HepG2 (cell line): Measurements from ENCODE around the gene WDR7. TPM values are rescaled to one million over a fixed set of nuclear protein-coding genes. Genes with fewer than 3 reads are reported as not detected.

Experiments
- CEBPG ChIP-seq: IDR thresholded peaks from 2 replicates; pipeline ENCODE4 v1.6.1; 2016
- MIER3 ChIP-seq: IDR thresholded peaks from 2 replicates; pipeline ENCODE4 v1.6.1; 2016; ENCODE audit warnings: missing compliant biosample characterization, borderline replicate concordance
- NR3C1 ChIP-seq: sonication (generic); formaldehyde crosslinking; IDR thresholded peaks from 2 replicates; pipeline ENCODE4 v1.4.0; 2020; ENCODE audit warnings: missing genetic modification reagents
- ZNF337 ChIP-seq: sonication (generic); formaldehyde crosslinking; IDR thresholded peaks from 2 replicates; pipeline ENCODE4 v1.5.1; 2020; ENCODE audit warnings: missing genetic modification reagents, low read depth, mild to moderate bottlenecking, borderline replicate concordance
- ZNF724P ChIP-seq: sonication (generic); formaldehyde crosslinking; IDR thresholded peaks from 2 replicates; pipeline ENCODE4 v1.8.0; 2022; ENCODE audit warnings: missing genetic modification reagents, borderline replicate concordance
- polyA plus RNA-seq, 8 experiments: library from polyadenylated mRNA; depleted of rRNA in 3 of 8; stranded (reverse) in 7 of 8; unstranded in 1 of 8; fragments of >200 nt; fragmentation: Illumina TruSeq in 4 of 8; extraction: Trizol in 4 of 8; gene quantifications; 2 replicates each; pipeline versions ENCODE4 v1.2.1 to v1.2.3, GENCODE V29; 2011 to 2016; ENCODE audit warnings: low read depth in 4 of 8, missing spikeins in 1 of 8, mixed read lengths in 1 of 8; ENCODE audit not compliant: insufficient read depth in 1 of 8
- total RNA-seq, 5 experiments: library from RNA; depleted of rRNA; stranded (reverse); fragments of >200 nt; fragmentation: Illumina TruSeq; extraction: Trizol; gene quantifications; 2 replicates each; pipeline ENCODE4 v1.2.3, GENCODE V29; 2016; ENCODE audit warnings: low read depth in 1 of 5
- TF ChIP-seq, protein P1 (sequence below), 2 experiments: sonication (generic) in 1 of 2; formaldehyde crosslinking in 1 of 2; IDR thresholded peaks; 2 replicates each; pipeline versions ENCODE4 v1.4.0 to v1.6.1; 2016 to 2020; ENCODE audit warnings: borderline replicate concordance in 1 of 2, low read depth in 1 of 2, mild to moderate bottlenecking in 1 of 2, missing genetic modification reagents in 1 of 2
- TF ChIP-seq, protein P2 (sequence below): sonication (generic); formaldehyde crosslinking; IDR thresholded peaks from 2 replicates; pipeline ENCODE4 v1.5.0; 2020; ENCODE audit warnings: missing genetic modification reagents, mild to moderate bottlenecking, borderline replicate concordance
- TF ChIP-seq, protein P3 (sequence below): fragments of 450-650 bp; IDR thresholded peaks from 2 replicates; pipeline ENCODE4 v1.6.1; 2017; ENCODE audit warnings: mild to moderate bottlenecking

The WDR7 gene
- total and polyA plus RNA-seq, 2 of the 13 experiments (the other 11 are each of a cell fraction or from before 2014, with no cell fraction given): 2.0 to 7.8 TPM

DNA sequence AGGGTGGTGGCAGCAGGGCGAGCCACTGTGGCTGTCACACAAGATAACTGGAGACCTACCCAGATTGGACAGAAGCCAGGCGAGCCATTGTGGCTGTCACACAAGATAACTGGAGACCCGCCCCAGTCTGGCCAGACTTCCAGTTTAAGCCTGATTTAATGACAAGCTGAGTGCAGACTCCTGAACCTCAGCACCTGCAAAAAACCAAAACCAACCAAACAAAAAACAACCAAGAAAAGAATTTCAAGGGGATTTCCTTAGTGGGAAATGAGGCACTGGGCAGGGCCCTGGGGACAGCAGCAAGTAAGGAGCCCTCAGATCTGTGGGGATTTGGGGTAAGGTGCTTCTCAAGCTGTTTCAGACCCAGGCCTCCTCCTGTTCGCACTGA is 400.5 kb downstream of the WDR7 start (continued):
- TF ChIP-seq, protein P1, sequence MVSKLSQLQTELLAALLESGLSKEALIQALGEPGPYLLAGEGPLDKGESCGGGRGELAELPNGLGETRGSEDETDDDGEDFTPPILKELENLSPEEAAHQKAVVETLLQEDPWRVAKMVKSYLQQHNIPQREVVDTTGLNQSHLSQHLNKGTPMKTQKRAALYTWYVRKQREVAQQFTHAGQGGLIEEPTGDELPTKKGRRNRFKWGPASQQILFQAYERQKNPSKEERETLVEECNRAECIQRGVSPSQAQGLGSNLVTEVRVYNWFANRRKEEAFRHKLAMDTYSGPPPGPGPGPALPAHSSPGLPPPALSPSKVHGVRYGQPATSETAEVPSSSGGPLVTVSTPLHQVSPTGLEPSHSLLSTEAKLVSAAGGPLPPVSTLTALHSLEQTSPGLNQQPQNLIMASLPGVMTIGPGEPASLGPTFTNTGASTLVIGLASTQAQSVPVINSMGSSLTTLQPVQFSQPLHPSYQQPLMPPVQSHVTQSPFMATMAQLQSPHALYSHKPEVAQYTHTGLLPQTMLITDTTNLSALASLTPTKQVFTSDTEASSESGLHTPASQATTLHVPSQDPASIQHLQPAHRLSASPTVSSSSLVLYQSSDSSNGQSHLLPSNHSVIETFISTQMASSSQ (IDR thresholded peaks at IDR 0.05; ENCODE audit: low read depth): no peak
- TF ChIP-seq, protein P1 (CRISPR knock-in tag; IDR thresholded peaks at IDR 0.05; ENCODE audit: borderline replicate concordance): no peak
- TF ChIP-seq NR3C1 (CRISPR knock-in tag) (no peak), ZNF337 (no peak), ZNF724P (no peak), CEBPG (CRISPR knock-in tag) (no peak), MIER3 (no peak)
- TF ChIP-seq, protein P2, sequence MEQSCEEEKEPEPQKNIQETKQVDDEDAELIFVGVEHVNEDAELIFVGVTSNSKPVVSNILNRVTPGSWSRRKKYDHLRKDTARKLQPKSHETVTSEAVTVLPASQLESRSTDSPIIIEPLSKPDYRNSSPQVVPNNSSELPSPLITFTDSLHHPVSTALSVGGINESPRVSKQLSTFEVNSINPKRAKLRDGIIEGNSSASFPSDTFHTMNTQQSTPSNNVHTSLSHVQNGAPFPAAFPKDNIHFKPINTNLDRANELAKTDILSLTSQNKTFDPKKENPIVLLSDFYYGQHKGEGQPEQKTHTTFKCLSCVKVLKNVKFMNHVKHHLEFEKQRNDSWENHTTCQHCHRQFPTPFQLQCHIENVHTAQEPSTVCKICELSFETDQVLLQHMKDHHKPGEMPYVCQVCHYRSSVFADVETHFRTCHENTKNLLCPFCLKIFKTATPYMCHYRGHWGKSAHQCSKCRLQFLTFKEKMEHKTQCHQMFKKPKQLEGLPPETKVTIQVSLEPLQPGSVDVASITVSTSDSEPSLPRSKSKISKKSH (CRISPR knock-in tag): no peak
- TF ChIP-seq, protein P3, sequence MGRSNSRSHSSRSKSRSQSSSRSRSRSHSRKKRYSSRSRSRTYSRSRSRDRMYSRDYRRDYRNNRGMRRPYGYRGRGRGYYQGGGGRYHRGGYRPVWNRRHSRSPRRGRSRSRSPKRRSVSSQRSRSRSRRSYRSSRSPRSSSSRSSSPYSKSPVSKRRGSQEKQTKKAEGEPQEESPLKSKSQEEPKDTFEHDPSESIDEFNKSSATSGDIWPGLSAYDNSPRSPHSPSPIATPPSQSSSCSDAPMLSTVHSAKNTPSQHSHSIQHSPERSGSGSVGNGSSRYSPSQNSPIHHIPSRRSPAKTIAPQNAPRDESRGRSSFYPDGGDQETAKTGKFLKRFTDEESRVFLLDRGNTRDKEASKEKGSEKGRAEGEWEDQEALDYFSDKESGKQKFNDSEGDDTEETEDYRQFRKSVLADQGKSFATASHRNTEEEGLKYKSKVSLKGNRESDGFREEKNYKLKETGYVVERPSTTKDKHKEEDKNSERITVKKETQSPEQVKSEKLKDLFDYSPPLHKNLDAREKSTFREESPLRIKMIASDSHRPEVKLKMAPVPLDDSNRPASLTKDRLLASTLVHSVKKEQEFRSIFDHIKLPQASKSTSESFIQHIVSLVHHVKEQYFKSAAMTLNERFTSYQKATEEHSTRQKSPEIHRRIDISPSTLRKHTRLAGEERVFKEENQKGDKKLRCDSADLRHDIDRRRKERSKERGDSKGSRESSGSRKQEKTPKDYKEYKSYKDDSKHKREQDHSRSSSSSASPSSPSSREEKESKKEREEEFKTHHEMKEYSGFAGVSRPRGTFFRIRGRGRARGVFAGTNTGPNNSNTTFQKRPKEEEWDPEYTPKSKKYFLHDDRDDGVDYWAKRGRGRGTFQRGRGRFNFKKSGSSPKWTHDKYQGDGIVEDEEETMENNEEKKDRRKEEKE: no peak
